ENCODE data around the gene PHACTR1. TPM values are rescaled to one million over a fixed set of nuclear protein-coding genes. Genes with fewer than 3 reads are reported as not detected.

The PHACTR1 gene
- total and polyA plus RNA-seq, 9 of the 15 experiments (the other 6 are each of a cell fraction or from before 2014, with no cell fraction given): 11.5 to 32.6 (median 22.0) TPM

DNA sequence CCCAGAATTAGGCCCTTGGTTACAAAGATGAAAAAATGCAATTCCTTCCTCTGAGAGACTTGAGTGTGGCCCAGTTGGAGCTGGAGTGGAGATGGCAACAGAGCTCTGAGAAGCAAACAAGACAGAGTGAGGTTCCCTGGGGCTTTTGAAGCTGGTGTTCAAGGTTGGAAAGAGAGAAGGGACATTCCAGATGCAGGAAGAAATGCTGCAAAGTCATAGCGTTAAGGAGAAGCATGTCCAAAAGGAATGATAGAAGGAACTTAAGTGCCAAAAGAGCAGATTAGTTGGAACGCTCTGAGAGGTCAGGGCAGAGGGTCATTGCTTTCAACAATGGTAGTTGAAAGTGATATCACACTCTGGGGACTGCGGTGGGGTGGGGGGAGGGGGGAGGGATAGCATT lies 360.0 kb downstream of the PHACTR1 start (continued):
- TF ChIP-seq, protein P1, sequence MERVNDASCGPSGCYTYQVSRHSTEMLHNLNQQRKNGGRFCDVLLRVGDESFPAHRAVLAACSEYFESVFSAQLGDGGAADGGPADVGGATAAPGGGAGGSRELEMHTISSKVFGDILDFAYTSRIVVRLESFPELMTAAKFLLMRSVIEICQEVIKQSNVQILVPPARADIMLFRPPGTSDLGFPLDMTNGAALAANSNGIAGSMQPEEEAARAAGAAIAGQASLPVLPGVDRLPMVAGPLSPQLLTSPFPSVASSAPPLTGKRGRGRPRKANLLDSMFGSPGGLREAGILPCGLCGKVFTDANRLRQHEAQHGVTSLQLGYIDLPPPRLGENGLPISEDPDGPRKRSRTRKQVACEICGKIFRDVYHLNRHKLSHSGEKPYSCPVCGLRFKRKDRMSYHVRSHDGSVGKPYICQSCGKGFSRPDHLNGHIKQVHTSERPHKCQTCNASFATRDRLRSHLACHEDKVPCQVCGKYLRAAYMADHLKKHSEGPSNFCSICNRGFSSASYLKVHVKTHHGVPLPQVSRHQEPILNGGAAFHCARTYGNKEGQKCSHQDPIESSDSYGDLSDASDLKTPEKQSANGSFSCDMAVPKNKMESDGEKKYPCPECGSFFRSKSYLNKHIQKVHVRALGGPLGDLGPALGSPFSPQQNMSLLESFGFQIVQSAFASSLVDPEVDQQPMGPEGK (CRISPR knock-in tag; IDR thresholded peaks at IDR 0.05; ENCODE audit: borderline replicate concordance): no peak
- TF ChIP-seq ZNF444 (CRISPR knock-in tag; IDR thresholded peaks at IDR 0.05): no peak
- TF ChIP-seq SMARCC2 (IDR thresholded peaks at IDR 0.05; ENCODE audit: low read depth): no peak
- no peak for TF ChIP-seq PML (IDR thresholded peaks at IDR 0.05; ENCODE audit: low read length)

DNA sequence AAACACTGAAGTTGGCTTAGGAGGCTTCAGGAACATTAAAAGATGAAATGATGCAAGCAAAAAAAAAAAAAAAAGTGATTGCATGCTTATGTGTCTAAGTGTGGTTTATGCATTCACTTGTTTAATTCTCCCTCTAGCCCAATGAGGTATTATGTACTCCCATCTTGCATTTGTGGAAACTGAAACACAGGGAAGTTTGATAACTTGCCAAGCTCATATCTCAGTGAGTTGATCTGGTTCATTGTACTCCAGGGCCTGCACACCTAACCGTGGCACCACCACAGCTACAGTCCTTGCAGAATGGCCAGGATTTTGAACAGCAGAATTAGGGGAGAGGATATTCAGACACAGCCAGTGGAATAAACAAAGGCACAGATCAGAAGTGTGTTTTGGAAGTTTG lies 360.6 kb downstream of the PHACTR1 start:
- in situ Hi-C loops (cut with MboI) (no loop called here), intact Hi-C loops (cut with micrococcal nuclease) (no loop called here)
- no peaks in the 10 kb centered on the region for H3K4me1 ChIP-seq (replicated peaks in 1 of 2; ENCODE audit: control insufficient read depth in 2 of 2, insufficient read depth in 2 of 2, low read length in 2 of 2)
- TF ChIP-seq DACH1 (IDR thresholded peaks at IDR 0.05; ENCODE audit: partially characterized antibody): no peak
- no peak for TF ChIP-seq THRAP3 (IDR thresholded peaks at IDR 0.05; ENCODE audit: borderline replicate concordance)
- TF ChIP-seq ZNF217 (CRISPR knock-in tag; IDR thresholded peaks at IDR 0.05): no peak
- TF ChIP-seq SIN3B (IDR thresholded peaks at IDR 0.05; ENCODE audit: low read depth): no peak
- H2AFZ ChIP-seq (ENCODE audit: low read depth, low read length): no peak overlapping the region
- H3K79me2 ChIP-seq (ENCODE audit: control insufficient read depth, insufficient read depth, low read length): no peaks in the 10 kb centered on the region
- no peak for FAIRE-seq
- no peaks in the 10 kb centered on the region for H3K36me3 ChIP-seq (ENCODE audit: control insufficient read depth, insufficient read depth, low read length)
- H3K9me3 ChIP-seq (replicated peaks; ENCODE audit: control insufficient read depth, insufficient read depth, low read depth, low read length): no peaks in the 10 kb centered on the region
- no peaks in the 10 kb centered on the region; a peak in 1 of 5 replicates for H3K27me3 ChIP-seq (ENCODE audit: control insufficient read depth in 2 of 2, insufficient read depth in 2 of 2, low read length in 2 of 2)
- no TSS peak for BruUV-seq (replicated peaks)
- H3K27ac ChIP-seq (ENCODE audit: extremely low read depth, low read depth, low read length): no peak overlapping the region
- no peak overlapping the region for H3K9ac ChIP-seq (ENCODE audit: insufficient read depth in 1 of 2, low read depth in 2 of 2, low read length in 2 of 2)
- no peaks in the 10 kb centered on the region for H4K20me1 ChIP-seq (replicated peaks; ENCODE audit: control insufficient read depth, insufficient read depth, low read length)
- ChIA-PET CTCF (ENCODE audit: low intra/inter-chr PET ratio) (no interaction called here), POLR2A (interaction anchor here (0.7 kb wide), 1 partner anchor 15 kb away, joined by 3 read pairs; no protein-coding TSS in a partner anchor)
- 0% methylated on average over 1 of the region's 1 CpG for WGBS (ENCODE audit: insufficient coverage, low coverage, missing lambda C conversion rate)
- DNase-seq (ENCODE audit: extremely low read depth in 1 of 4, low spot score in 3 of 4): no peak
- no peak overlapping the region for H3K4me3 ChIP-seq
- H3K4me2 ChIP-seq (ENCODE audit: insufficient read depth, low read length): no peak overlapping the region
- ATAC-seq: no peak
- H3K9me1 ChIP-seq (ENCODE audit: control insufficient read depth, insufficient read depth, low read length): no peaks in the 10 kb centered on the region
